Esophagus muscularis mucosa (tissue), 4 donors: ENCODE measurements around the gene FHDC1. TPM values are rescaled to one million over a fixed set of nuclear protein-coding genes. Genes with fewer than 3 reads are reported as not detected.

Experiments
- DNase-seq: peaks from one replicate; pipeline ENCODE4 v3.0.0-alpha.2; 2017; ENCODE audit errors: extremely low spot score
- H3K27ac ChIP-seq, 4 donors: fragments of 200-600 bp; sonication (generic); replicated peaks in 1 of 4; 1 replicate in 3 of 4; 2 replicates in 1 of 4; pipeline ENCODE4 v1.5.1; 2016 to 2019; ENCODE audit warnings: mild to moderate bottlenecking in 1 of 4
- H3K27me3 ChIP-seq, 4 donors: fragments of 200-600 bp; sonication (generic); one replicate each; pipeline versions ENCODE4 v1.5.1 to v1.6.0; 2016 to 2019
- H3K36me3 ChIP-seq, 4 donors: fragments of 200-600 bp; sonication (generic); one replicate each; pipeline ENCODE4 v1.5.1; 2016 to 2019
- H3K4me1 ChIP-seq, 4 donors: fragments of 200-600 bp; sonication (generic); one replicate each; pipeline ENCODE4 v1.5.1; 2016 to 2019
- H3K4me3 ChIP-seq, 4 donors: fragments of 200-600 bp; sonication (generic); 1 replicate in 2 of 4; 2 replicates in 2 of 4; pipeline ENCODE4 v1.5.1; 2016 to 2019; ENCODE audit warnings: mild to moderate bottlenecking in 4 of 4, moderate library complexity in 1 of 4
- H3K9me3 ChIP-seq, 4 donors: fragments of 200-600 bp; sonication (generic); 1 replicate in 3 of 4; 2 replicates in 1 of 4; pipeline ENCODE4 v1.5.1; 2016 to 2019
- EP300 ChIP-seq: sonication (generic); formaldehyde crosslinking; IDR thresholded peaks from one replicate; pipeline ENCODE4 v1.6.1; 2017; ENCODE audit warnings: antibody characterized with exemption
- POLR2A ChIP-seq: fragments of 450-650 bp; IDR thresholded peaks from one replicate; pipeline ENCODE4 v1.6.1; 2017; ENCODE audit warnings: antibody characterized with exemption, moderate library complexity, mild to moderate bottlenecking, low read depth
- POLR2AphosphoS5 ChIP-seq, 2 donors: sonication (generic); formaldehyde crosslinking; IDR thresholded peaks; one replicate each; pipeline ENCODE4 v1.6.1; 2017; ENCODE audit warnings: antibody characterized with exemption in 2 of 2
- WGBS: methylation state at CpG from one replicate; pipeline ENCODE4 v1.1.5; 2018; 5-methylcytosine and 5-hydroxymethylcytosine counted together
- intact Hi-C: fragments of 100-400 bp; cut with DNase I; formaldehyde crosslinking; loops from one replicate; pipeline ENCODE4 v1.15.1; 2023
- total RNA-seq, 4 donors: library from RNA; depleted of rRNA; stranded (reverse); fragments of >200 nt; gene quantifications; one replicate each; pipeline versions ENCODE4 v1.1.0 to v1.2.1, GENCODE V29; 2016
- TF ChIP-seq, protein P1 (sequence below), 3 experiments: fragments of 200-600 bp in 2 of 3; fragments of 450-650 bp in 1 of 3; sonication (generic) in 2 of 3; IDR thresholded peaks; one replicate each; pipeline ENCODE4 v1.5.1; 2017 to 2019; ENCODE audit warnings: antibody characterized with exemption in 3 of 3, mild to moderate bottlenecking in 2 of 3, moderate library complexity in 1 of 3

FHDC1 gene
- total RNA-seq, 4 donors from 2014 or later = 0.83 to 2.1 (median 1.6) TPM

DNA sequence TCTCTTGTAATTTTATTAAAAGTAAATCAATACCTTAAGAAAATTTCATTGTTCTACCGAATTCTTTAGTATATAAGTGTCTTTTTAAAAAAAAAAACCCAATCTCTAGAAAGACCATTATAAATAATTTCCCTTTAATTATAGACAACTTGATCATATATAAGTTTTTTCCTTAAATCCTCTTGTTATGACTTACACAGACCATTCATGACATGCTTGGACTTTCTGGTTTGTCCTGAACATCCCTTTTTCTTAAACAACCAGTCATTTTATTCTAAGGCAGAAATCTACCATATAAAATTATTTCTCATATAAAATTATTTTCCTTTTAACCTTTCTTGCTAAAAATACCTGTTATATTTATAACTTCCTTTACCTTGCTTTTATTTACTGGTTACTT is 15.4 kb upstream of the FHDC1 start:
- no peak overlapping the region for H3K4me3 ChIP-seq
- 70% methylated on average over 1 of the region's 1 CpG for WGBS
- no peaks in the 10 kb centered on the region for H3K4me1 ChIP-seq
- H3K9me3 ChIP-seq = no peaks in the 10 kb centered on the region
- intact Hi-C loops = no loop called here
- DNase-seq = no peak
- no peak overlapping the region for H3K27ac ChIP-seq
- peaks cover 0 to 3% (median 0%) of the 10 kb centered on the region in 4 donors for H3K36me3 ChIP-seq
- no peak for TF ChIP-seq POLR2A
- TF ChIP-seq POLR2AphosphoS5 (IDR thresholded peaks at IDR 0.05) = no peak
- TF ChIP-seq, protein P1, sequence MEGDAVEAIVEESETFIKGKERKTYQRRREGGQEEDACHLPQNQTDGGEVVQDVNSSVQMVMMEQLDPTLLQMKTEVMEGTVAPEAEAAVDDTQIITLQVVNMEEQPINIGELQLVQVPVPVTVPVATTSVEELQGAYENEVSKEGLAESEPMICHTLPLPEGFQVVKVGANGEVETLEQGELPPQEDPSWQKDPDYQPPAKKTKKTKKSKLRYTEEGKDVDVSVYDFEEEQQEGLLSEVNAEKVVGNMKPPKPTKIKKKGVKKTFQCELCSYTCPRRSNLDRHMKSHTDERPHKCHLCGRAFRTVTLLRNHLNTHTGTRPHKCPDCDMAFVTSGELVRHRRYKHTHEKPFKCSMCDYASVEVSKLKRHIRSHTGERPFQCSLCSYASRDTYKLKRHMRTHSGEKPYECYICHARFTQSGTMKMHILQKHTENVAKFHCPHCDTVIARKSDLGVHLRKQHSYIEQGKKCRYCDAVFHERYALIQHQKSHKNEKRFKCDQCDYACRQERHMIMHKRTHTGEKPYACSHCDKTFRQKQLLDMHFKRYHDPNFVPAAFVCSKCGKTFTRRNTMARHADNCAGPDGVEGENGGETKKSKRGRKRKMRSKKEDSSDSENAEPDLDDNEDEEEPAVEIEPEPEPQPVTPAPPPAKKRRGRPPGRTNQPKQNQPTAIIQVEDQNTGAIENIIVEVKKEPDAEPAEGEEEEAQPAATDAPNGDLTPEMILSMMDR (IDR thresholded peaks at IDR 0.05) = no peak
- no peak for TF ChIP-seq EP300
- H3K27me3 ChIP-seq = no peaks in the 10 kb centered on the region

DNA sequence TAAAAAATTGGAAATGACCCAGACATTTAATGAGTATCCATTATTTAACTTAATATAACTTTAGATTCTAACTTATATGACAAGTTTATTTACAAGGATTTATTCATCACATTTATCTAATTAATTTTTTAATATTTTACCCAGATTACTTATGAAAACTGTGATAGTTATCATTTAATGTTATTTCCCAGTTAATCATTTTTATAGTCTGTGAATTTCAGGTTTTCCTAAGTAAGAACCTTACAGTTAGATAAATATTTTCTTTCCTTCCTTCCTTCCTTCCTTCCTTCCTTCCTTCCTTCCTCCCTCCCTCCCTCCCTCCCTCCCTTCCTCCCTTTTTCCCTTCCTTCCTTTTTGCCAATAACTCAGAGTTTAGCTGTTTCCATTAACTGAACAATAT is 14.8 kb upstream of the FHDC1 start:
- no peak for DNase-seq
- Histone ChIP-seq H3K36me3 (peaks cover 0 to 3% (median 0%) of the 10 kb centered on the region in 4 donors), H3K9me3 (no peaks in the 10 kb centered on the region), H3K4me1 (no peaks in the 10 kb centered on the region), H3K27ac (no peak overlapping the region), H3K4me3 (no peak overlapping the region), H3K27me3 (no peaks in the 10 kb centered on the region)
- no peak for TF ChIP-seq POLR2A
- no peak for TF ChIP-seq EP300
- TF ChIP-seq, protein P1 (IDR thresholded peaks at IDR 0.05) = no peak
- no peak for TF ChIP-seq POLR2AphosphoS5 (IDR thresholded peaks at IDR 0.05)
- intact Hi-C loops = no loop called here

DNA sequence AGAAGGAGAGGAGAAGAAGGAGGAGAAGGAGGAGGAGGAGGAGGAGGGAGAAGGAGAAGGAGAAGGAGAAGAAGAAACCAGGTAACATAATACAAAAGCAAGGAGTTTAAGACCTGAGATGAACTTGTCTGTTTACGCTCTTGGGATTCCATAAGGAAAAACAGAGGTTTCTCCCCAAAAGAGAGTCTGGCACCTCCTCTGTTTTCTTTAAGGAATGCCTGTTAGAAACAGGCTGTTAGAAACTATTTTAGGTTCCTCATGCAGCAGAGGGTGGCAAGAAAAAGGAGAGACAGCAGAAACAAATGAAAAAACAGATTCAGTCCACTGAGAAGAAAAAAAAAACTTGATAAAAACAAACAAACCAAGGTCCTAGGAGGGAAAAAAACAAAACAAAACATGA is 10.3 kb upstream of the FHDC1 start:
- Histone ChIP-seq H3K27ac (no peak overlapping the region), H3K4me1 (no peaks in the 10 kb centered on the region), H3K36me3 (no peaks in the 10 kb centered on the region), H3K4me3 (no peak overlapping the region), H3K27me3 (no peaks in the 10 kb centered on the region), H3K9me3 (no peaks in the 10 kb centered on the region)
- intact Hi-C loops = no loop called here
- TF ChIP-seq POLR2A (no peak), POLR2AphosphoS5 (IDR thresholded peaks at IDR 0.05) (no peak), EP300 (no peak)
- TF ChIP-seq, protein P1 (IDR thresholded peaks at IDR 0.05) = no peak
- WGBS = 90% methylated on average over 1 of the region's 1 CpG
- no peak for DNase-seq

DNA sequence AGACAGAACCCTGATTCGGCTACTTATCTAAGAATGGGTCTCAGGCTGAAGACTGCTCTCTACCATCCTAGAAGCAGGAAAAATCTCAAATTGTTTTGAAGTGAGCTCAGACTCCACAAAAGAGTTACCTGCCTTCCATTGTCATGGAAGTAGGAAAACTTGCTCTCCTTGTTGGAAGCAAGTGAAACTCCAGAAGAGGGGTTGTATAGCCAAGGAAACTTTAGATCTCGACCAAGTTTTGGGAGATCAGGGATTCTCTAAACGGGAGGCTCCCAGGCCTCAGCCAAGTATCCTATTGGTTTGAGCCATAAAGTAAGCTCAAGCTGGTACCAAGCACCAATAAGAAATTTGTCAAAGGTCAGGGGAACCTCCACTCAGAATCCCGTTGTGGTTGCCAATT is 9.2 kb upstream of the FHDC1 start:
- peak; percentile 57 for DNase-seq
- no peaks in the 10 kb centered on the region for H3K4me1 ChIP-seq
- no peaks in the 10 kb centered on the region for H3K36me3 ChIP-seq
- H3K27ac ChIP-seq = no peak overlapping the region
- H3K4me3 ChIP-seq = no peak overlapping the region
- WGBS = 86% methylated on average over 4 of the region's 4 CpGs
- H3K27me3 ChIP-seq = no peaks in the 10 kb centered on the region
- TF ChIP-seq POLR2A (no peak), EP300 (no peak), POLR2AphosphoS5 (IDR thresholded peaks at IDR 0.05) (no peak)
- TF ChIP-seq, protein P1 (IDR thresholded peaks at IDR 0.05) = no peak
- no peaks in the 10 kb centered on the region for H3K9me3 ChIP-seq
- intact Hi-C loops = no loop called here

DNA sequence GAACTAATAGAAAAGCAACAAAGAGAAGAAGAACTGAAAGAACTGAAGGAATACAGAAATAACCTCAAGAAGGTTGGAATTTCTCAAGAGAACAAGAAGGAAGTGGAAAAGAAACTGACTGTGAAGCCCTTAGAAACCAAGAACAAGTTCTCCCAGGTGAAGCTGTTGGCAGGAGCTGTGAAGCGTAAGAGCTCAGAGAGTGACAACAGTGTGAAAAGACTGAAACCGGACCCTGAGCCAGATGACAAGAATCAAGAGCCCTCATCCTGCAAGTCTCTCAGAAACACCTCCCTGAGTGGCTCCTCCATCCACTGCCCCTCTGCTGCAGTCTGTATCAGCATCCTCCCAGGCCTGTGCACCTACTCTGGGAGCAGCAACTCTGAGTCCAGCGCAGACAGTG is 8.4 kb upstream of the FHDC1 start:
- TF ChIP-seq POLR2A (no peak), POLR2AphosphoS5 (IDR thresholded peaks at IDR 0.05) (no peak), EP300 (no peak)
- TF ChIP-seq, protein P1 (IDR thresholded peaks at IDR 0.05) = no peak
- Histone ChIP-seq H3K27ac (no peak overlapping the region), H3K9me3 (no peaks in the 10 kb centered on the region), H3K36me3 (no peaks in the 10 kb centered on the region), H3K4me3 (no peak overlapping the region), H3K27me3 (no peaks in the 10 kb centered on the region), H3K4me1 (no peaks in the 10 kb centered on the region)
- intact Hi-C loops = no loop called here
- no peak for DNase-seq
- WGBS = 94% methylated on average over 3 of the region's 3 CpGs
